Stimulated activated CD4-positive, alpha-beta T cell treated with anti-CD3 and anti-CD28 coated beads, Interleukin-4, amount 100 ng/mL, for 24 hours (primary cell): Measurements from ENCODE around the gene FBXO42.

Experiments
- DNase-seq: peaks from one replicate; pipeline ENCODE4 v3.0.0-alpha.2; 2020

Gene FBXO42

DNA sequence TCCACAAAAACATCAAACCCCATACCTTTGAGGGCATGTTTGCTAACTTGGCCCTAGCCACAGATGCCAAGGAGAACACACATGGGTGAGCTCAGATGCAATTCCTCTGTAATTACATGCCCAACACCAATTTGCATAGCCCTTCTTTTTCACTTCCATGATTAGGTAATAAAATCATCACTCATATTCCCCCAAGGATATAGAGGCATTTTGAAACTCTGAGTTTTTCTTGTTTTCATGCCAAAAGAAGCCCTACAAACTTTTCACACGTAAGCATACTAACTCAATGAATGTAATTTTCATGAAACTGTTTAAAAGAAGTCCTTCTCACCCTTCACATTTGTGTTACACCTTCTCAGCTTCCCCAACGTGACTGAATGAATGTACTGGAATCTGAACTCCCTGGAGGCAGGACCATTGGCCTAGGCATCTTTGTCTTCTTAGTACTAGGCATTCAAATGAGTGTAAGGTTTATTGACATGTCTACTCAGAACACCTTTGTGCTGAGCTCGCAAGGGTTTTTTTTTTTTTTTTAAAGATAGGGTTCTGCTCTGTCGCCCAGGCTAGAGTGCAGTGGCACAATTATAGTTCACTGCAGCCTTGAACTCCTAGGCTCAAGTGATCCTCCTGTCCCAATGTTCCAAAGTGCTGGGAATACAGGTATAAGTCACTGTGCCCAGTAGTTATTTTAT is 31.0 kb downstream of the FBXO42 start:
- no peak for DNase-seq

GRCh38 chr1:16318555-16318954 is 33.7 kb downstream of the FBXO42 start:
- DNase-seq = no peak

DNA sequence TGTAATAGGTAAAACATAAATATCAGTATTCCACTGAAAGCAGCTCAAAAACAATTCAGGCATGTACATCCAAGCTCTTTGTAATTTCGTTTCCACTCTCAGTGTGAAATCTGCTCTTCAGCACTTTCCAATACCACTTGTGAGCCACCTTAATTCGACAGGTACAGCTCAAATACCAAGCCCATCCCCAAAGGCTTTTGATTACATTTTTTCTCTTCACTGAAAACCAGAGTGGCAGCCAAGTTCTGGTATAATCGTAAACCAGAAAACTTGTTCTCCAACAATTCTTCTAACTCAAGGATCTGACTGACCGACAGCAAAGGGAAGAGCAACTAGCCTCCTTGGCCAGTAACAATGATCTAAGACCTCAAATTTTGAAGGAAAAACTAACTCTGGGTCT is 36.8 kb downstream of the FBXO42 start:
- DNase-seq = no peak

GRCh38 chr1:16307222-16307621 is 45.1 kb downstream of the FBXO42 start:
- no peak for DNase-seq

- no peak for DNase-seq
Measured at GRCh38 chr1:16302709-16303627, 49.3 kb downstream of the FBXO42 start.

DNA sequence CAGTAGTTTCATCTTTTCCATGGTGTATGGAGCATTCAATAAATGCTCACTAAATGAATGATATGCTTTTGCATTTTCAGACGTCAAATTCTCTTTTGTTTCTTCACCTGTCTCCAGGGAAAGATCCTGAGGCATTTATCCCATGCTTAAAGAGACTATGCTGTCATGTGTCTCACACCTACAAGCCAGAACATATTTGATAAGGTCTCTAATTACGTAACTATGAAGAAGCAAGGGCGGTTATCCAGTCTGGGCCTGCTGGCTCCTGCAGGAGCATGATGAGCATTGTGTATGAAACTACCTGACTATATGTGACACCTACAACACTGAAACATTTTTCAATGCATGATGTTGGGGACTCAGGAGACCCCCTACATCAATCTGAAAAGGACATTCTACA is 51.8 kb downstream of the FBXO42 start:
- DNase-seq = no peak

GRCh38 chr1:16298653-16299052 is 53.6 kb downstream of the FBXO42 start:
- DNase-seq = no peak

- no peak for DNase-seq
Measured at GRCh38 chr1:16296643-16297042, 55.6 kb downstream of the FBXO42 start.

GRCh38 chr1:16294219-16295212 is 57.8 kb downstream of the FBXO42 start:
- DNase-seq = no peak

DNA sequence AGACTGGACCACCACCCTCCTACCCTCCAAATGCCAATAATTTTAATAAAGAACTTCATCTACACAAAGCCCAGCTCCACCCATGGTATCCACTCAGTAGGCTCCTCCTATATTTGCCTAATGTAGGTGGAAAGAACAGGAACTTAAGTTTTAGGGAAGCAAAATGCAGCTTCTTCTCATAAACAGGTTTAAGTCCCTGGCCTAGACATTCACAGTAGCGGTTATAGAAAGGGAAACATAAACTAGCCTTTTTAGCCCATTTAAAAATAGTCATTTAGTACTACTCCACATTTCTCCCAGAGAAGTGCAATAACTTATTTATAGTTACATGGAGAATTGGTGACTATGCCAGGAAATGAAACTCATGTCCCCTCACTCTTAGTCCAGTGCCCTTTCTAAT is 58.7 kb downstream of the FBXO42 start:
- DNase-seq = no peak

DNA sequence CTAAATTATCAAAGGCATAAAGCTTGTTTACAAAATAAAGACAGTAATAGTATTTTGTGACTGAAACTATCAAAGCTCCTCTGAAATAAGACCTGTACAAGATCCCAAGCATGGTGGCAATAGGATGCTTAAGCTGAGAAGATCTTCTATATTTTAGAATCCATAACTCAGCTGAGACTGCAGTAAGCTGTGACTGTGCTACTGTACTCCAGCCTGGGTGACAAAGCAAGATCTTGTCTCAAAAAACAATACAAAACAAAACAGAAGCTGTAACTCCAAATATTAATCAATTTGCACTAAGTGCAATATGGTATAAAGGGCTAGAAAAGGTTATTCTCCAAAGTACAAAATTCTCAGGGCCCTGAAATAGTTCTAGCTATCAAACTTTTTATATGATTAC is 59.5 kb downstream of the FBXO42 start:
- DNase-seq = no peak

DNA sequence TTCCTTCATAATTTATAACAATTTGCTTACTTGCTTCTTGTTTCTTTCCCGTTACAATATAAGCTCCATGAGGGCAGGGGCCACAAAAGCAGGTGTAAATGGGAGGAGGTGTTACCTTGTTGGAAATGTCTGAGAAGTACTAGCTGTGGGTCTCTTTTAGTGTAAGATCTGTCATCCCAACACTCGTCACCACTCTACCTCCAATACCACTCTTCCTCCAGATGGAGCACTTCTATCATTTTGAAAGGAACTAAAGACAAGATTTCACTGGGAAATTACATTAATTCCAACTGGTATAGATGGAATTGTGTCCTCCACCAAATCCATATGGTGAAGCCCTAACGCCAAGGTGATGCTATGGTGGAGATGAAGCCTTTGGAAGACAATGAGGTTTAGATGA is 62.3 kb downstream of the FBXO42 start:
- DNase-seq = no peak

GRCh38 chr1:16286122-16286521 is 66.2 kb downstream of the FBXO42 start:
- no peak for DNase-seq

DNA sequence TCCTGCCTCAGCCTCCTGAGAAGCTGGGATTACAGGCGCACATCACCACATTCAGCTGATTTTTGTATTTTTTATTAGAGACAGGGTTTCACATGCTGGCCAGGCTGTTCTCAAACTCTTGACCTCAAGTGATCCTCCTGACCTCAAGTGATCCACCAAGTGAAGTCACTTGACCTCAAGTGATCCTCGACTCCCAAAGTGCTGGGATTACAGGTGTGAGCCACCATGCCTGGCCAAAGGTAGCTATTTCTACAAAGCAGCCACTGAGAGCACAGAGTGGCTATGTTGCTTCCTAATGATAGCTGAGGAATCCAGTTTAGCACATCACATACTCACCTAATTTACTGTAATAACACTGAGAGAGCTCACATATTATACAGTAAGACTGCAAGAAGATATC is 70.5 kb downstream of the FBXO42 start:
- no peak for DNase-seq

DNA sequence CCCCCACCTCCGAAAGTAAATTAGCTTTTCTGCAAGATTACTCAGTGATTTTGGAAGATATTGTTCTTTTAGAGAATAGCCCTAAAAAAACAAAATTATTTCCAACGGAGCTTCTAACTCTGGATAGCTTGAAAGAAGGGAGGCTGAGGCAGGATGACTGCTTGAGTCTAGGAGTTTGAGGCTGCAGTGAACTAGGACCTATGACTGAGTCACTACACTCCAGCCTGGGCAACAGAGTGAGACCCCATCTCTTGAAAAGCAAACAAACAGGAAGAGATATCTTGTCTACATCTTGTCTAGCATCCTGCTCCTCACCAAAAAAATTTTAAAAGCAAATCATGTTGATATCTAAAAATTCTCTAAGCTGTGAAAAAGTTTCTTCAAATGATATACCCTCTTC is 73.1 kb downstream of the FBXO42 start:
- DNase-seq = no peak

DNA sequence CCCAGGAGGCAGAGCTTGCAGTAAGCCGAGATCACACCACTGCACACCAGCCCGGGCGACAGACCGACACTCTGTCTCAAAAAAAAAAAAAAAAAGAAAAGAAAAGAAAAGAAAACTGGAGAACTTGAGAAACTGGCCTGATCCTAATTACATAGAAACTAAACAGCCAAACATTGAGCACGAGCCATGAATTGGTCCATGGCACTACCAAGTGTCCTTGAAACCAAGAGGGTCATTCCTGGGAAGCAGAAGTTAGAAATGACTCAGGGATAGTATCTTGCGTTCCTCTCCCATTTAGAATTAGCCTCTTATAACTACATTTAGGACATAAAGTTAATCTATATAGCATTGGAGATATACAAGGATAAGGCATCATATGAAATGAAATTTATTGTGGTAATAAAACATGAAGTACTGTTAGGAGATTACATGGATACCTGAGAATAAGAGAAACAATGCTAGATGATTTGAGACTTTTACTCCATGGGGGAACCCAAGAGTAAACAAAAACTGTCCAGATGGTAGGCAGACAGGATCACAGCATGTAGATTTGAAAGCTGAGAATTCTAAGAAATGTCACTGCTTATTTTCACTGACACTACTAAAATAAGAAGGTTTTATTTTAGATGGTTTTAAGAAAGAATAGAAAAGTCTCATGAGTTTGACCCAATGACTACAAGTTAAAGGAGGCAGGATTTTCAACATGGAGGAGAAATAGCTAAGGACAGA is 75.8 kb downstream of the FBXO42 start:
- DNase-seq = no peak

GRCh38 chr1:16275591-16275990 is 76.7 kb downstream of the FBXO42 start:
- no peak for DNase-seq

DNA sequence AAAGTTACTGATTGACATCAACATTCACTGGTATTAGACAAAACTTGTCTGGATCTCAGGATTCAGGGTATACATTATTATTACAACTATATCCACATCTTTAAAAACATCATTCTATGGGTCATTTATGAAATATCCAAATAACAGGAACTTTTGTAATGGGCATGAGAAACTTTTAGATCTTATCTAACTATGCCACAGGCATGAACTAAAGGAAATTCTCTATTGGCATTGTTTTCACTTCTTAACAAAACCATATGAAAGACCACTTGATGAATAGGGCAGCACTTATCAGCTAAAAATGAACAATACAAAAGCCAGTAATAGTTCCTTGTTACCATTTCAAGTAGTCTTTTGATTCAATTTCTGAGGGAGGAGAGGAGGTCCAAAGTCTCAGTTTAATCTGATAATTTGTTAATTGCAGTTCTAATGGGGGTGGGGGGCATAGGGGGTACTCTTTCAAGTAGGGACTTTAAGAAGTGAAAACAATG is 84.5 kb downstream of the FBXO42 start:
- no peak for DNase-seq

- no peak for DNase-seq
Measured at GRCh38 chr1:16266411-16267118, 85.7 kb downstream of the FBXO42 start.

DNA sequence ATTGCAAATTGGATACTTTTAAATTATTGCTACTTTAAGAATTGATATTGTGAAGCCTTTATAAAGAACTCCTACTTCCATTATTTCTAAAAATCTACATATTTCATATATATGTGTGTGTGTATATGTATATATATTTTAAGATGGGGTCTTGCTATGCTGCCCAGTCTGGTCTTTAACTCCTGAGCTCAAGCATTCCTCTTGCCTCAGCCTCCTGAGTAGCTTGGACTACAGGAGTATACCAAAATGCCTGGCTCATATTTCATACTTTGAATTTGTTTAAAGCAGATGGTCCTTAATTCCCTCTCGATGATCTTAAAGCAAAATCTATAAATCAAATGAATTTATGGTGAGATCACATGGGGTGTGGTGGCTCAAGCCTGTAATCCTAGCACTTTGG is 90.2 kb downstream of the FBXO42 start:
- no peak for DNase-seq

DNA sequence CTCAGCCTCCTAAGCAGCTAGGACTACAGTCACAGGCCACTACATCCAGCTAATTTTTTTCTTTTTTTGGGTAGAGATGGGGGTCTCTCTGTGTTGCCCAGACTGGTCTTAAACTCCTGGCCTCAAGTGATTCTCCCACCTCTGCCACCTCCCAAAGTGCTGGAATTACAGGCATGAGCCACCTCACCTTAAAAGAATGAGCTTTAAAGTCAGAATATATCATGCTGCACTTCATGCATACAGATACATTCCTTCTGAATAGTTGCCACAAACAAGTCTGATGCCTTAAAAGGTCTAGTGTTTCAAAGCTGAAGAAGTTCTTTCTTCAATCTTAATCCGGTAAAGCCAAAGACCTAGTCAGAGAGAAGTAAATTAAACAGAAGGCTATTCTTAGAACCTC is 91.5 kb downstream of the FBXO42 start:
- DNase-seq = no peak
